ENCODE results near the gene ULK4.

Gene ULK4

GRCh38 chr3:41507336-41508062, 454.4 kb downstream of the ULK4 start:
- H3K4me3 ChIP-seq (ENCODE audit: low read length), result no peak overlapping the region
- no peak for DNase-seq (ENCODE audit: low read depth)
- no peak for TF ChIP-seq CTCF (conservative IDR thresholded peaks at IDR 0.05; ENCODE audit: low read length)

DNA sequence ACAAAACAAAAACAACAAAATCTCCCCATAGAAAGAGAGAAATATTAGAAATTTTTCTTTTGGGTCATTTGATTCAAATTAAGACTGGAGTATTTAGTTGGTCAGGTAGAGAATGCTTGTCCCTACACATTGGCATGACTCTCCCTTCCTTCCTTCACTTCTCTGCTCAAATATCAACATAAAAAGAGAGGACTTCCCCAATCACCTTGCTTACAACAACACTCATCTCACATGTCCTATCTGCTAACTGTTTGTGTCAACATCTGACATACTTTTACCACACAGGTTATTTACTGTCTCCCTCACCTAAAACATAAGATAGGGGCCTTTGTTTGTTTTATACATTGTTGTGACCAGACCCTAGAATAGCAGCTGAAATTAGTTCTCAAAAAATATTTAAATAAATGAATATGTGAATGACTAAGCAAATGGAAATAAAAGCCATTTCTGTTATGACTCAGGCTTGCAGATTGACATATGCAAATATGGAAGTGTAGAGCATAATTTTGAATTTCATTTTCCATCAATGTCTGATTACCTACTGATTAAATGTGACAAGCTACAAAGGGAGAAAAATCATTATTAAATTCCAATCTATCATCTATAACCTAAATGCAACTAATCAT, 457.8 kb downstream of the ULK4 start:
- no peak for DNase-seq (ENCODE audit: low read depth)
- no peak overlapping the region for H3K4me3 ChIP-seq (ENCODE audit: low read length)
- no peak for TF ChIP-seq CTCF (conservative IDR thresholded peaks at IDR 0.05; ENCODE audit: low read length)

DNA sequence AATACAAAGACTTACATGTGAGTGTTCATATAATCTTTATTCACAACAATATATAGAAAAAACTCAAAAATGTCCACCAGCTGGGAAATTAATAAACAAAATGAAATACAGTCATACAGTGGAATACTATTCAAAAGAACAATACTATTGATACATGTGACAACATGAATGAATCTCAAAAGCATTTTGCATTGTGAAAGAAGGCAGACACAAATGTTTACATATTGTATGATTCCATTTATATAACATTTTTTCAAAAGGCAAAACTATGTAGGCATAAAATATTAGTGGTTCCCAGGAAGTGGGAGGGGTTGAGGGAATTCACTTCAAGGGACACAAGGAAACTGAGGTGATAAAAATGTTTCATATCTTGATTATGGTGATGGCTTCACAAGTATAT, 459.4 kb downstream of the ULK4 start:
- no peak for DNase-seq (ENCODE audit: low read depth)
- H3K4me3 ChIP-seq (ENCODE audit: low read length), result no peak overlapping the region
- no peak for TF ChIP-seq CTCF (conservative IDR thresholded peaks at IDR 0.05; ENCODE audit: low read length)

GRCh38 chr3:41502023-41502422, 459.9 kb downstream of the ULK4 start:
- H3K4me3 ChIP-seq (ENCODE audit: low read length), result no peak overlapping the region
- DNase-seq (ENCODE audit: low read depth), result peak; percentile 5
- no peak for TF ChIP-seq CTCF (conservative IDR thresholded peaks at IDR 0.05; ENCODE audit: low read length)

GRCh38 chr3:41498847-41499246, 463.1 kb downstream of the ULK4 start:
- no peak for TF ChIP-seq CTCF (conservative IDR thresholded peaks at IDR 0.05; ENCODE audit: low read length)
- H3K4me3 ChIP-seq (ENCODE audit: low read length), result no peak overlapping the region
- DNase-seq (ENCODE audit: low read depth), result no peak

- H3K4me3 ChIP-seq (ENCODE audit: low read length), result no peak overlapping the region
- no peak for DNase-seq (ENCODE audit: low read depth)
- no peak for TF ChIP-seq CTCF (conservative IDR thresholded peaks at IDR 0.05; ENCODE audit: low read length)
Measured at GRCh38 chr3:41490360-41490759, 471.5 kb downstream of the ULK4 start.

GRCh38 chr3:41489231-41489630, 472.7 kb downstream of the ULK4 start:
- no peak for DNase-seq (ENCODE audit: low read depth)
- TF ChIP-seq CTCF (conservative IDR thresholded peaks at IDR 0.05; ENCODE audit: low read length), result no peak
- H3K4me3 ChIP-seq (ENCODE audit: low read length), result no peak overlapping the region

All from AG10803 (cell line).